Caco-2 (cell line): ENCODE measurements around the gene GALNS. TPM values are rescaled to one million over a fixed set of nuclear protein-coding genes. Genes with fewer than 3 reads are reported as not detected.

ENCODE experiments used
- BruUV-seq: library from RNA; stranded (reverse); fragments of 400-500 nt; replicated peaks from 2 replicates; lab custom pipeline; 2021; lab: Mats Ljungman, UMichigan
- CTCF ChIA-PET: fragments of 300-600 bp; sonication (Branson Sonifier 250); formaldehyde crosslinking; loops from one replicate; lab custom pipeline; 2022; ENCODE audit warnings: antibody characterized with exemption; lab: Charles Lee
- POLR2A ChIA-PET: fragments of 300-600 bp; sonication (Branson Sonifier 250); formaldehyde crosslinking; loops from one replicate; lab custom pipeline; 2022; ENCODE audit warnings: antibody characterized with exemption; lab: Charles Lee
- DNase-seq, 2 experiments: peaks; one replicate each; pipeline versions ENCODE4 v3.0.0 to v3.0.0-alpha.2; 2020 to 2022
- H3K27me3 ChIP-seq: replicated peaks from 2 replicates; pipeline ENCODE4 v1.6.0; 2011; ENCODE audit warnings: low read length; ENCODE audit not compliant: control insufficient read depth, insufficient read depth
- H3K36me3 ChIP-seq: 2 replicates; pipeline ENCODE4 v1.5.1; 2011; ENCODE audit warnings: low read length; ENCODE audit not compliant: control insufficient read depth, insufficient read depth
- H3K4me1 ChIP-seq: fragments of 250-450 bp; sonication (Bioruptor Pico); 2 replicates; pipeline ENCODE4 v1.5.1; 2020; ENCODE audit warnings: mild to moderate bottlenecking
- H3K4me3 ChIP-seq: 2 replicates; pipeline ENCODE4 v1.5.1; 2011; ENCODE audit warnings: low read depth, mild to moderate bottlenecking, control low read depth, low read length
- H3K9me3 ChIP-seq: fragments of 250-450 bp; sonication (Bioruptor Pico); 2 replicates; pipeline ENCODE4 v1.5.1; 2020; ENCODE audit warnings: mild to moderate bottlenecking, moderate library complexity
- H3K27ac Mint-ChIP-seq: one replicate; pipeline ENCODE4 v1.8.0; 2022; ENCODE audit warnings: mixed read lengths; ENCODE audit not compliant: unreplicated experiment
- H3K27me3 Mint-ChIP-seq: one replicate; pipeline ENCODE4 v1.8.0; 2022; ENCODE audit warnings: mixed read lengths; ENCODE audit not compliant: insufficient read depth, unreplicated experiment
- H3K36me3 Mint-ChIP-seq: one replicate; pipeline ENCODE4 v1.8.0; 2022; ENCODE audit warnings: mild to moderate bottlenecking, mixed read lengths; ENCODE audit not compliant: insufficient read depth, unreplicated experiment
- H3K4me1 Mint-ChIP-seq: one replicate; pipeline ENCODE4 v1.8.0; 2022; ENCODE audit warnings: low read depth, mixed read lengths; ENCODE audit not compliant: unreplicated experiment
- H3K4me3 Mint-ChIP-seq: one replicate; pipeline ENCODE4 v1.8.0; 2022; ENCODE audit warnings: mild to moderate bottlenecking, moderate library complexity, mixed read lengths; ENCODE audit not compliant: unreplicated experiment
- H3K9me3 Mint-ChIP-seq: one replicate; pipeline ENCODE4 v1.8.0; 2022; ENCODE audit warnings: mixed read lengths; ENCODE audit not compliant: unreplicated experiment
- intact Hi-C: fragments of 100-400 bp; cut with micrococcal nuclease; formaldehyde crosslinking; loops from one replicate; pipeline ENCODE4 v1.10.0; 2022; ENCODE audit not compliant: unreplicated experiment
- total RNA-seq: library from RNA; stranded (reverse); gene quantifications from 2 replicates; pipeline ENCODE4 v1.2.3, GENCODE V29; 2022
- TF ChIP-seq, protein P1 (sequence below), 2 experiments: fragments of 200-600 bp in 1 of 2; IDR thresholded peaks; 1 replicate in 1 of 2; 2 replicates in 1 of 2; pipeline versions ENCODE4 v1.5.1 to v1.8.0; 2011 to 2022; ENCODE audit warnings: antibody characterized with exemption in 1 of 2, control low read depth in 1 of 2, inconsistent platforms in 1 of 2, low read depth in 1 of 2, low read length in 1 of 2, mild to moderate bottlenecking in 1 of 2, moderate library complexity in 1 of 2; ENCODE audit not compliant: insufficient read depth in 1 of 2, severe bottlenecking in 1 of 2, unreplicated experiment in 1 of 2

The GALNS gene
- total RNA-seq, 1 experiment from 2014 or later, result 57.8 TPM

DNA sequence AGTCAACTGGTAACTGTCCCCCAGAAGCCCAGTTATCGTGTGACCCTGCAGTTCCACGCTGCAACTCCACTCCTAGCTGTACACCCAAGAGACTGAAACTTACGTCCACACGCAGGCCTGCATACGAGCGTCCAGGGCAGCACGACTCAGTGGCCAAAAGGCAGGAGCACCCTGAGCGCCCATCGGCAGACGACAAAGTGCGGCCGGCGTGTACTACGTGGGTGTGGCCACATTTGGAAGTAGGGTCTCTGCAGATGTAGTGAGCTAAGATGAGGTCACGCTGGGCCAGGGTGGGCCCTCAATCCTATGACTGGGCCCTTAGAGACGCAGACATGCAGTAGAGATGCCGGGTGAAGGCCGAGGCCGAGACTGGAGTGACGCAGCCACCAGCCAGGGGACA is 13.5 kb downstream of the GALNS start:
- ChIA-PET CTCF (no interaction called here), POLR2A (no interaction called here)

DNA sequence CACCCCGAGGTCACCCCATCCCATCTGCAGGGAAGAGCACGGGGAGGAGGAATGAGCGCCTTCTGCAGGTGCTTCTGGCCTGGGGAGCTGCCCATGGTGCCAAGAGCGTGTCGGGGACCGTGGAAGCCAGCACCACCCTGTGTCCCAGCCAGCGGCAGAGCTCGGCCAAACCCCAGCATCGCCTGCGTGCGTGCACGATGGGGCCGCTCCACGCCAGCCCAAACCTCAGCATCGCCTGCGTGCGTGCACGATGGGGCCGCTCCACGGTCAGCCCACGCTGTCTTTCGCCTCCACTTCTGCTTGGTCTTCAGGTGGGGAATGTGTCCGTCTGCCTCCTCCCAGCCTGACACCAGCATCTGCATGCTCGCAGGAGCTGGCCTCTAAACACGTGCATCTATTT is 13.9 kb downstream of the GALNS start:
- H3K4me3 ChIP-seq, result no peak overlapping the region
- H3K27me3 ChIP-seq, result no peaks in the 10 kb centered on the region
- Mint-ChIP-seq H3K9me3 (no peaks in the 10 kb centered on the region), H3K36me3 (peaks cover 20% of the 10 kb centered on the region), H3K27me3 (no peaks in the 10 kb centered on the region), H3K4me1 (no peaks in the 10 kb centered on the region), H3K4me3 (no peak overlapping the region), H3K27ac (peak overlapping the region; percentile 3)
- no TSS peak for BruUV-seq
- ChIA-PET POLR2A (no interaction called here), CTCF (no interaction called here)
- intact Hi-C loops, result no loop called here
- no peaks in the 10 kb centered on the region for H3K4me1 ChIP-seq
- no peak for DNase-seq
- TF ChIP-seq, protein P1, sequence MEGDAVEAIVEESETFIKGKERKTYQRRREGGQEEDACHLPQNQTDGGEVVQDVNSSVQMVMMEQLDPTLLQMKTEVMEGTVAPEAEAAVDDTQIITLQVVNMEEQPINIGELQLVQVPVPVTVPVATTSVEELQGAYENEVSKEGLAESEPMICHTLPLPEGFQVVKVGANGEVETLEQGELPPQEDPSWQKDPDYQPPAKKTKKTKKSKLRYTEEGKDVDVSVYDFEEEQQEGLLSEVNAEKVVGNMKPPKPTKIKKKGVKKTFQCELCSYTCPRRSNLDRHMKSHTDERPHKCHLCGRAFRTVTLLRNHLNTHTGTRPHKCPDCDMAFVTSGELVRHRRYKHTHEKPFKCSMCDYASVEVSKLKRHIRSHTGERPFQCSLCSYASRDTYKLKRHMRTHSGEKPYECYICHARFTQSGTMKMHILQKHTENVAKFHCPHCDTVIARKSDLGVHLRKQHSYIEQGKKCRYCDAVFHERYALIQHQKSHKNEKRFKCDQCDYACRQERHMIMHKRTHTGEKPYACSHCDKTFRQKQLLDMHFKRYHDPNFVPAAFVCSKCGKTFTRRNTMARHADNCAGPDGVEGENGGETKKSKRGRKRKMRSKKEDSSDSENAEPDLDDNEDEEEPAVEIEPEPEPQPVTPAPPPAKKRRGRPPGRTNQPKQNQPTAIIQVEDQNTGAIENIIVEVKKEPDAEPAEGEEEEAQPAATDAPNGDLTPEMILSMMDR (IDR thresholded peaks at IDR 0.05; ENCODE audit: insufficient read depth in 1 of 2, low read depth in 1 of 2, low read length in 1 of 2, severe bottlenecking in 1 of 2, unreplicated experiment in 1 of 2), result no peak
- peaks cover 4% of the 10 kb centered on the region for H3K36me3 ChIP-seq
- no peaks in the 10 kb centered on the region for H3K9me3 ChIP-seq

More for the DNA sequence above, 13.5 kb downstream of the GALNS start:
- peaks cover 4% of the 10 kb centered on the region for H3K36me3 ChIP-seq
- BruUV-seq, result no TSS peak
- no peaks in the 10 kb centered on the region for H3K27me3 Mint-ChIP-seq
- H3K9me3 Mint-ChIP-seq, result no peaks in the 10 kb centered on the region
- no peaks in the 10 kb centered on the region for H3K4me1 Mint-ChIP-seq
- intact Hi-C loops, result no loop called here
- H3K4me3 ChIP-seq, result no peak overlapping the region
- H3K36me3 Mint-ChIP-seq, result peaks cover 24% of the 10 kb centered on the region
- no peak for DNase-seq
- TF ChIP-seq, protein P1 (IDR thresholded peaks at IDR 0.05; ENCODE audit: insufficient read depth in 1 of 2, low read depth in 1 of 2, low read length in 1 of 2, severe bottlenecking in 1 of 2, unreplicated experiment in 1 of 2), result no peak
- H3K9me3 ChIP-seq, result no peaks in the 10 kb centered on the region
- no peak overlapping the region for H3K4me3 Mint-ChIP-seq
- H3K27ac Mint-ChIP-seq, result peak overlapping the region; percentile 3
- no peaks in the 10 kb centered on the region for H3K4me1 ChIP-seq
- H3K27me3 ChIP-seq, result no peaks in the 10 kb centered on the region

DNA sequence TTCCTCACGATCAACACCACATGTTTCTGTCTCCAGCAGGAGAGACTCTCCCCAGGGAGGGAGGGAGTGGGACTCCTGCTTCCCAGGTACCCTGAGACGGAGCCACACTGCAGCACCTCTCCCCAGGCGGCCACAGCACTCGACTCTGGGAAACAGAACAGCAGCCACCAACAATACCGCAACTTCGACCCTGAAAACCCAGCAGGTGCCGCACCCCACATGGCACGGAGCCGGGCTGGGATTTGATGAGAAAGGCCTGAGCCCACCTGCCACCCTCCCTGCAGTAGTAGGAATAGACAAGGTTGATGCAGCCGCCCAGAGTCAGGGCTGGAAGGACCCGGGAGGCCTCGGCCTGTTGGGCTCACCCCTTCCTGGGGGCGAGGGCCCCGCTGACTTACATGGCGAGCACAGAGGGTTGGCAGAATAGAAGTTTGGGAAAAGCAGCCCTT is 14.4 kb downstream of the GALNS start:
- POLR2A ChIA-PET, result no interaction called here
- Histone ChIP-seq H3K4me3 (no peak overlapping the region), H3K9me3 (no peaks in the 10 kb centered on the region), H3K4me1 (no peaks in the 10 kb centered on the region), H3K27me3 (no peaks in the 10 kb centered on the region), H3K36me3 (peaks cover 4% of the 10 kb centered on the region)
- Mint-ChIP-seq H3K27ac (no peak overlapping the region), H3K4me1 (no peaks in the 10 kb centered on the region), H3K4me3 (no peak overlapping the region), H3K36me3 (peaks cover 19% of the 10 kb centered on the region), H3K9me3 (no peaks in the 10 kb centered on the region), H3K27me3 (no peaks in the 10 kb centered on the region)
- CTCF ChIA-PET, result no interaction called here
- TF ChIP-seq, protein P1 (IDR thresholded peaks at IDR 0.05; ENCODE audit: insufficient read depth in 1 of 2, low read depth in 1 of 2, low read length in 1 of 2, severe bottlenecking in 1 of 2, unreplicated experiment in 1 of 2), result no peak
- intact Hi-C loops, result no loop called here
- no peak for DNase-seq
- no TSS peak for BruUV-seq
